ENCODE measurements around the gene NRROS.

The NRROS gene

DNA sequence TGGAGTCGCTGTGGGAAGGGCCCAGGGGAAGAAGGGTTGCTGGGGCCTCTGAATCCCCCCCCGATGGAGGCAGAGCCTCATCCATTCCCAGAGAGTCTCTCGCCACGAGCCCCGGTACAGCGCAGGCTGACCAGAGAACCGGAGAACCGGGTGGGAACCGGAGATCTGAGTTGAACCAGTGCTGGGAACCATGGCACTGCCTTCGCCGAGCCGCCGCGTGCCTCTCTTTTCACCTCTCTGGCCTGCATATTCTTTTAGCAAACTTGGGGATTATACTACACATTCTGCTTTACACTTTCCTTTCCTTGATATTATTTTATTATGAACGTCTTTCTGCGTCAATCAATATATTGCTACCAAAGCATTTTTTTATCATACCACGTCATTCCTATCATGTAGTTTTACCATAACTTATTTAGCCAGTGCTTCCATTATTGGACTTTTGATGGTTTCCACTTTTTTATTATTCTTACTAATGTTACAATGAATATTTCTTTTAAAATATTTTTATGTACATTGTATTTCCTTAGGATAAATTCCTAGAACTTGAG is 7.2 kb downstream of the NRROS start:
- no peak for DNase-seq (ENCODE audit: low read depth in 2 of 2)
- H3K4me3 ChIP-seq (replicated peaks in 1 of 2; ENCODE audit: low read depth in 2 of 2, low read length in 2 of 2), result no peak overlapping the region

DNA sequence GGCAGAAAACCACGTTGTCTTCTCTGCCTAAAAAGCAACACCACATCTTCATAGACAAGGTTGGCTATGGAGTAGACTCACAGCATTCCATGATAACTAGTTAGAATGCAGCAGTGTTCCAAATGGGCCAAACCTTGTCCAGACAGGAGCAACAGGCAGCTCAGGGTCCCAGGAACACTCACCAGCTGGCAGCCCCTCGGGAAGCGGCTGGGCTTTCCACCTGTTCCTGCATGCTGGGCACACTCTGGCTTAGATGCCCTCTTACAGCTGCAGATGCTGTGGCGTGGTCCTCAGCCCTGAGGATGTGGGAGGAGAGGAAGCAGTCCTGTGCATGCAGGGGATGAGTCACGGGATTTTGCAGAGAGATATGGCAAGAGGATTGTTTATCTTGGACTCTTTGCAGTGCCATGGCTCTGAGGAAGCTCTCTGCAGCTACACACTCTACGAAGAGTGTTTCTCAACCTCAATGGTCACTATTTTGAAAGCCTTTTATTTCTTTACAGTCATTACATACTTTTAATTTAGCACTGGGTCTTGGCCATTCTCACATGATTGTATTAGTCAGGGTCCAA is 11.3 kb downstream of the NRROS start:
- TF ChIP-seq, protein P1, sequence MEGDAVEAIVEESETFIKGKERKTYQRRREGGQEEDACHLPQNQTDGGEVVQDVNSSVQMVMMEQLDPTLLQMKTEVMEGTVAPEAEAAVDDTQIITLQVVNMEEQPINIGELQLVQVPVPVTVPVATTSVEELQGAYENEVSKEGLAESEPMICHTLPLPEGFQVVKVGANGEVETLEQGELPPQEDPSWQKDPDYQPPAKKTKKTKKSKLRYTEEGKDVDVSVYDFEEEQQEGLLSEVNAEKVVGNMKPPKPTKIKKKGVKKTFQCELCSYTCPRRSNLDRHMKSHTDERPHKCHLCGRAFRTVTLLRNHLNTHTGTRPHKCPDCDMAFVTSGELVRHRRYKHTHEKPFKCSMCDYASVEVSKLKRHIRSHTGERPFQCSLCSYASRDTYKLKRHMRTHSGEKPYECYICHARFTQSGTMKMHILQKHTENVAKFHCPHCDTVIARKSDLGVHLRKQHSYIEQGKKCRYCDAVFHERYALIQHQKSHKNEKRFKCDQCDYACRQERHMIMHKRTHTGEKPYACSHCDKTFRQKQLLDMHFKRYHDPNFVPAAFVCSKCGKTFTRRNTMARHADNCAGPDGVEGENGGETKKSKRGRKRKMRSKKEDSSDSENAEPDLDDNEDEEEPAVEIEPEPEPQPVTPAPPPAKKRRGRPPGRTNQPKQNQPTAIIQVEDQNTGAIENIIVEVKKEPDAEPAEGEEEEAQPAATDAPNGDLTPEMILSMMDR (IDR thresholded peaks at IDR 0.05; ENCODE audit: low read depth, low read length), result no peak
- no peak overlapping the region for H3K4me3 ChIP-seq (replicated peaks in 1 of 2; ENCODE audit: low read depth in 2 of 2, low read length in 2 of 2)
- DNase-seq (ENCODE audit: low read depth in 2 of 2), result peak; percentile 97

More for the DNA sequence above, 7.2 kb downstream of the NRROS start:
- TF ChIP-seq, protein P1 (IDR thresholded peaks at IDR 0.05; ENCODE audit: low read depth, low read length), result no peak

DNA sequence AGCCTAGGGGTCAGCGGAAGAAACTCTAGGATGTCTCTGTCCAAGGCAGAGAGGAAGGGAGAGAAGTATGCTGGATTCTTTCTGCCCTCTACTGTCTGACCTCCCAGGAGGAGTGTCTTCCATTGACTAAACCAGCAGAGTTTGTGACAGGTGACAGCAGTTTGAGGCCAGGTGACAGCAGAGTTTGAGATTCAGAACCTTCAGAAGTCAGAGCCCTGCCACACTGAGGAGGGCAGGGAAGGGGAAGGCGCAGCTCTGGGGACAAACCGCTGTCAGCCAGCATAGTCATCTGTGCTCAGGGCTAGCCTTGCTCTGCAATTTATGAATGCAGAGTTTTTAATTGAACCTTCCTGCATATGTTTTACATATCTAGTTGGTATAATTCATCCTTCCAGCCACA is 12.3 kb downstream of the NRROS start:
- TF ChIP-seq, protein P1 (IDR thresholded peaks at IDR 0.05; ENCODE audit: low read depth, low read length), result no peak
- H3K4me3 ChIP-seq (replicated peaks in 1 of 2; ENCODE audit: low read depth in 2 of 2, low read length in 2 of 2), result no peak overlapping the region
- DNase-seq (ENCODE audit: low read depth in 2 of 2), result no peak

DNA sequence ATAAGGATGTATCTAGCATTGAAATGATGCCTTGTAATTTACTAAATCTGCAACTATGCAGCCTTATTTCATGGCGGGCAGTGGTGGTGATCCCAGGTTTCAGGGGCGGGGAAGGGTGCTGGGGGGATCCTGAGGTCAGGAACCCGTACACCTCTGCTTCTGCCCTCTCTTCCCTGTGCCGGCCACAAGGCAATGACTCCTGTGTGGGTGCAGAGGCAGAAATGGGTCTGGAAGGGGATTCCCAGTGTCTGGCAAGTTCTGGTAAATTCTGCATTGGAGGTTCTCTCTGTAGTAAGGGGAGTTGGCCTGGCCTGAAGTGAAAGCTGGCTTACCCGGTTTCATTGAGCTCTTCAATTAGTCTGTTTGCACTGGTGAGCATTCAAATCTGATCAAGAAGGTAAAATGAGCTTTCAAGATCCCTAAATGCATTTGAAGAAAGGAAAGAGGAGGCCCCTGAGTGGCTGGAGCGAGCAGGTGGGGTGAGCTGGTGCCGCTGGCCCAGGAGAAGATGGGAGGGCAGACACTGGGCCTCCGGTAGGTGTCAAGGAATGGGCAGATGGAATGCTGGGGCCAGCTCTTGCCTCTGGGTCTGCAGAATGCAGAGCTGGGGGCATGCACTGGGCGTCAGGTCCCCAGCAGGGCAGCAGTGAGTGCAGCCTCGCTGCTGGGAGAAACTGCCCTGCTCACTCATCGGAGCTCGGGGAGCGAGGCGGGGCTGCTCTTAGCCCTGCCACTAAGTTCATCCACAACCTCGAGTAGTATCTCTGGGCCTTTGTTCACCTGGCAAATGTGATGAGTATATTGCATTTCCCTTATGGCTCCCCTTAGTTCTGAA is 13.7 kb downstream of the NRROS start:
- no peak overlapping the region for H3K4me3 ChIP-seq (replicated peaks in 1 of 2; ENCODE audit: low read depth in 2 of 2, low read length in 2 of 2)
- DNase-seq (ENCODE audit: low read depth in 2 of 2), result no peak
- TF ChIP-seq, protein P1 (IDR thresholded peaks at IDR 0.05; ENCODE audit: low read depth, low read length), result no peak

DNA sequence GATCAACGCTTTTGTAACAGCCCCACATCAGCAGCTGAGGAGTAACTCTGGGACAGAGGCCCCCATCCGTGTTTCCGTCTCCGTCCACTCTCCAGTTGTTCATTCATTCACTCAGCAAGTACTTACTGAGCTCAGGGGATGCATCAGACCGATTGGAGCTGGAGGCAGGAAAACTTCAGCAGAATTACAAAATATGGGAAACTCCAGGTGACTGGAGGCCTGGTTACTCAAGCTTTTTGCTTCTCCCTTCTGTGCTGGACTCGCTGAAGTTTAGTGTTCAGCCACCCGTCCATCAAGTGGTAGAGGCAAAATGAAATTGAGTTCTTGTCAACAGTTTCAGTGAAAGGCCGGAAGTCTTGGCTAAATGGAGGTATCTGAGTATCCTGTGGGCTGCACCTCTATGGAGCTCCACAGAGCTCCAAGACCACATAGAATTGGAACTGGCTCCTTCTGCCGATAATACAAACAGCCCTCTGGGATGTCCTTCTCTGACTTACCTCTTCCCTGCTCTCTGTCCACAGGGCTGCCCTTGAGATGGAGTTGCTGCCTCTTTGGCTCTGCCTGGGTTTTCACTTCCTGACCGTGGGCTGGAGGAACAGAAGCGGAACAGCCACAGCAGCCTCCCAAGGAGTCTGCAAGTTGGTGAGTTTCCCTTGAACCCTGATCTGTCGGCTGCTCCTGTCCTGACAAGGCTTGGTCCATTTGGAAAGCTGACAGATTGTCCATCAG is 14.7 kb downstream of the NRROS start:
- TF ChIP-seq, protein P1 (IDR thresholded peaks at IDR 0.05; ENCODE audit: low read depth, low read length), result no peak
- peak in 1 of 2 donors; percentile 27 for DNase-seq (ENCODE audit: low read depth in 2 of 2)

DNA sequence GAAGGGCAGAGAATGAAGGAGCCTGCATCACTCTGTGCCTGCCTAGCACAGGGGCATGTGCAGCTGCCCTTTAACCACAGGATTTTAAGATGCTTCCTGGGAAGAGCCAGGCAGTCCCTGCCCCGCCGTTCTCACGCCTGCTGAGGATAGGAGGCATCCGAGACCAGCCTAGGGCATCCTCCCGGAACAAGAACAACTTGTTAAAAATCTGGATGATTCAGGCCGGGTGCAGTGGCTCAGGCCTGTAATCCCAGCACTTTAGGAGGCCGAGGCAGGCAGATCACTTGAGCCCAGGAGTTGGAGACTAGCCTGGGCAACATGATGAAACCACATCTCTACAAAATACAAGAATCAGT is 15.2 kb downstream of the NRROS start:
- no peak overlapping the region for H3K4me3 ChIP-seq (replicated peaks in 1 of 2; ENCODE audit: low read depth in 2 of 2, low read length in 2 of 2)
- DNase-seq (ENCODE audit: low read depth in 2 of 2), result peak; percentile 25 to 33
- TF ChIP-seq, protein P1 (IDR thresholded peaks at IDR 0.05; ENCODE audit: low read depth, low read length), result no peak

More for the DNA sequence above, 14.7 kb downstream of the NRROS start:
- H3K4me3 ChIP-seq (replicated peaks in 1 of 2; ENCODE audit: low read depth in 2 of 2, low read length in 2 of 2), result no peak overlapping the region
